GM19351 (cell line): ENCODE measurements around the gene IGSF23.

Experiments used
- ATAC-seq: cut with Tn5 transposase; IDR thresholded peaks from one replicate; pipeline ENCODE4 v1.9.1; 2021; ENCODE audit warnings: mild to moderate bottlenecking, moderate library complexity; ENCODE audit not compliant: unreplicated experiment

IGSF23 gene

DNA sequence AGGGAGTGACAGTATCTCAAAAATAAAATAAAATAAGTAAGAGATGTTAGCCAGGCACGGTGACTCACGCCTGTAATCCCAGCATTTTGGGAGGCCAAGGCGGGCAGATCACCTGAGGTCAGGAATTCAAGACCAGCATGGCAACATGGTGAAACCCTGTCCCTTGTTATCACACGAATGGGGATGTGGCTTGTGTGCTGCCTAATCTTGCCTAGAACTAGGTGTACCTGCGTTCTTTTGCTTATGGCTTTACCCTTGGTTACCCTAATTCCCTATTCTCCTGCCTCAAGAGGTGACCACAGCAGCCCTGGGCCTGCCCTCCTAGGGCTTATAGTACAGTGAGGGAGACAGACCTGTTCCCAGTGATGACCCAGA lies 24.0 kb downstream of the IGSF23 start:
- ATAC-seq, result no peak

DNA sequence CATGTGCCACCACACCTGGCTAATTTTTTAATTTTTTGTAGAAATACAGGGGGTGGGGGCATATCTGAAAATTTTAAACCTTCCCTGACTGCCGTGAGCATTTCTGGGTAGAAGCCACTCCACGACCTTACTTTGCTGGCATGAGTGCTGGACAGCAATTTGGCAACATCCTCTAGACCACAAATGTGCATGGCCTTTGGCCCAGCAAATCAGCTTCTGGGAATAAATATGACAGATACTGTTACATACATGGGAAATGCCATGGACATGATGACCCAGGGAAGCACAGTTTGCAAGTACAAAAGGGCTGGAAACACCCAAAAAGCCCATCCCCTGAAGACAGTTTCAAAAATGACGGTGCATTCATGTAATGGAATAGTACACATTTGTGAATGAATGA lies 27.2 kb downstream of the IGSF23 start:
- no peak for ATAC-seq

DNA sequence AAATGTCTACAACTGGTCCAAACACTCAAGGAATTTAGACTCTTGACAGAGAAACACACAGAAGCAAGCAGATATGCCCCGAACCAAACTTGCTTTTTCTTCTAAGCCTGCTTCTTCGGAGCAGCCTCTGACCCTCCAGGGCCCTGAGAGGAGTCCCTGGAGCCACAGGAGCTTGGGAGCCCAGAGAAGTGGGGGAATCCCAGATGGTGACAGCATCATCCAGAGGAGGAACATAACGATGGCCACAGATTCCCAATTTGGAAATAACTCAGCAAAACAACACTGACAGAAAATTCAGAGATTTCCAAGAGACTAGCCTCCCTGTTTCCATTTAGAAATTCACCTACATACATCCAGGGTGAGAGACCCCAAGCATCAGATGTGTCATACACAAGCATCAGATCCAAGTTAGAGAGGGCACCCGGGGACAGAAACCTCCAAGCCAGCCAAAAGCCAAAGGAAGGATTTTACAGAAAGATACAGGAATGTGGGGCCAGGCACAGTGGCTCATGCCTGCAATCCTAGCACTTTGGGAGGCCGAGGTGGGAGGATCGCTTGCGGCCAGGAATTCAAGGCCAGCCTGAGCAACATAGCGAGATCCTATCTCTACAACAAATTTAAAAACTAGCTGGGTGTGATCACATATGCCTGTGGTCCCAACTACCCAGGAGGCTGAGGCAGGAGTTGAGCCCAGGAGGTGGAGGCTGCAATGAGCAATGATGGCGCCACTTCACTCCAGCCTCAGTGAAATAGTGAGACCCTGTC lies 28.3 kb downstream of the IGSF23 start:
- no peak for ATAC-seq

DNA sequence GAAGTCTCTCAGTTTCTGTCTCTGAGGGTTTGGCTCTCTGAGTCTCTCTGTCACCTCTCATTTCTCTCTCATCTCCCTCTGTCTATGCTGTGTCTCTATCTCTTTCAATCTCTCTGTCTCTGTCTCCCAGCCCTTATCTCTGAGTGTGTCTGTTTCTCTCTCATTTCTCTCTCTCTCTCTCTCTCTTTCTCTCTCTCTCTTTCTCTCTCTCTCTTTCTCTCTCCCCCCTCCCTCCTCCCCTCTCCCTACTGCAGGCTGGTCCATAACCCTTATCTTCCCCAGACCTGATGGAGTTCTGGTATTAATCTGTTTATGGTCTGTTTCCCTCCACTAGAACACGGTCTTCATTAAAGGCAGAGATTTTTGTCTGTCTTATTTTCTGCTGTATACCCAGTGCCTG lies 29.0 kb downstream of the IGSF23 start:
- ATAC-seq, result no peak

DNA sequence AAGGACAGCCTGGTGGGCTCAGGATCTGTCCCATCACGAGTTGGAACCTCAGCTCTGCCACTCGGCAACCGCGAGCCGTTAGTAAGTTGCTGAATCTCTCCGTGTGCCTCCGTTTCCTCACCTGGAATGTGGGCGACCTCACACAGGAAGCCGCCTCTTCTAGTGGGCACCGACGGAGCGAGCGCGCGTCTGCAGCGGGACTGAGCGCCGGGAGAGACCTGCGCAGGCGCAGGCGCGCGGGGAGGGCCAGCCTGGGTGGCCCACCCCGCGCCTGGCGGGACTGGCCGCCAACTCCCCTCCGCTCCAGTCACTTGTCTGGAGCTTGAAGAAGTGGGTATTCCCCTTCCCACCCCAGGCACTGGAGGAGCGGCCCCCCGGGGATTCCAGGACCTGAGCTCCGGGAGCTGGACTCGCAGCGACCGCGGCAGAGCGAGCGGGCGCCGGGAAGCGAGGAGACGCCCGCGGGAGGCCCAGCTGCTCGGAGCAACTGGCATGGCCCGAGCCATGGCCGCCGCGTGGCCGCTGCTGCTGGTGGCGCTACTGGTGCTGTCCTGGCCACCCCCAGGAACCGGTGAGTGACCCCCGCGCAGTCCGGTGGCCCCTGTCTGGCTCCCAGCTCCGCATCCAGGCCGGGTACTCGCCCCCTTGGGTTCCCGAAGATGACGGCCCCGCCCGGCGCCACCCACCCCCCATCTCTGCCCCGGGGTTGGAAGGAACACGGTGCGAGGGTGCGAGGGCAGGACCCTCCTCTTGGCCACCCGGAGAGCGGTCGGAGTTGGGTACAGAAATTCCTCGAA lies 30.4 kb downstream of the IGSF23 start, which contains the start of gene PVR:
Gene PVR (plus strand): TSS at position 306 of the 797 bp plus-strand sequence. CDS start 187 bp downstream, at position 493.
- no peak for ATAC-seq

DNA sequence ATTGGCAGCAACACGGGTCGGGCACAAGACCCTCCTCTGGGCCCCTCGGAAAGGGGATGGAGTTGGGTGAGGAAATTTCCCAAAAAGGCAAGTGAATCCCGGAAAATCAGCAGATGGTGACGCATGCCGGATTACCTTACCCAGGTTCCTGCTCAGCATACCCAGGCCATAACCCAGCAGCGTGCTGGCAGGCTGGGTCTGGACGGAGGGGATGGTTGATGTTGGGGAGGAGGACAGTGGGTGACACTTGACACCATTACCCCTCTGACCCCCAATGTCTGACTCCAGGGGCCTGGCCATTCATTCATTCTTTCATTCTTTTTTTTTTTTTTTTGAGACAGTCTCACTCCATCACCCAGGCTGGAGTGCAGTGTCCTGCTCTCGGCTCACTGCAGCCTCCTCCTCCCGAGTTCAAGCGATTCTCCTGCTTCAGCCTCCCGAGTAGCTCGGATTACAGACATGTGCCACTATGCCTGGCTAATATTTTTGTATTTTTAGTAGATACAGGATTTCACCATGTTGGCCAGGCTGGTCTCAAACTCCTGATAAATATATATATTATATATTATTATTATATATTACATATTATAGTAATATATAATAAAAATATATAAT lies 31.1 kb downstream of the IGSF23 start:
- ATAC-seq, result no peak

DNA sequence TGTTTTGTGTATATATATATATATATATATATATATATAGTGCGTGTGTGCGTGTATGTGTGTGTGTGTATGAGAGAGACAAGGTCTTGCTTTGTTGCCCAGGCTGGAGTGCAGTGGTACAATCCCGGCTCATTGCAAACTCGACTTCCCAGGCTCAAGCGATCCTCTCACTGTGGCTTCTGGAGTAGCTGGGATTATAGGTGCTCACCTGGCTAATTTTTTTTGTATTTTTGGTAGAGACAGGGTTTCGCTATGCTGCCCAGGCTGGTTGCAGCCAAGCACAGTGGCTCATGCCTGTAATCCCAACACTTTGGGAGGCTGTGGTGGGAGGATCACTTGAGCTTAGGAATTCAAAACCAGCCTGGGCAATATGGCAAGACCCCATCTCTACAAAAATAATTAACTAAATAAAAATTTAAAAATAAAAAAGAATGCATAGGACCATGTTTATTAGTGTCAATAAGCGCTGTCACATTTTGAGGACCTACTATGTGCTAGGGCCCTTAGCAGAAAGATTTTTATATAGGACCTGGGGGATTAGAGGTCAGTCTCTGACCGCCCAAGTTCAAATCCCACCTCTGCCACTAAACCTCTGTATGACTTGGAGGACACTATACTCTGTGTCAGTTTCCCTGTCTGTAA lies 32.2 kb downstream of the IGSF23 start:
- no peak for ATAC-seq

DNA sequence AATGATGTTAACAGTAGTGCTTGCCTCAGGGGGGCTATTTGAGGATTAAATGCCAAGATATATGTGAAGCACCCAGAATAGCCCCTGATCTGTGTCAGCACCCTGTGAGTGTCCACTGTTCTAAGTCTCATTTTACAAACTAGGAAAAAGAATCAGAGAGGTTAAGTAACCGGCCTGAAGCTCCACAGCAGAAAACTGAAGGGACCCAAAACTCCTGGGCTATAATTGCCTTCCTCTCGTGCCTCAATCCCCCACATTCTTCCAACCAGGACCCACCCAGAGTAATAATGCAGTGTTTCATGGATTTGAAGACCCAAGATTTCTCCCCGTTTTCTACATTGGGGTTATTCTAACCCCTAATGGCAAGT lies 32.7 kb downstream of the IGSF23 start:
- no peak for ATAC-seq

DNA sequence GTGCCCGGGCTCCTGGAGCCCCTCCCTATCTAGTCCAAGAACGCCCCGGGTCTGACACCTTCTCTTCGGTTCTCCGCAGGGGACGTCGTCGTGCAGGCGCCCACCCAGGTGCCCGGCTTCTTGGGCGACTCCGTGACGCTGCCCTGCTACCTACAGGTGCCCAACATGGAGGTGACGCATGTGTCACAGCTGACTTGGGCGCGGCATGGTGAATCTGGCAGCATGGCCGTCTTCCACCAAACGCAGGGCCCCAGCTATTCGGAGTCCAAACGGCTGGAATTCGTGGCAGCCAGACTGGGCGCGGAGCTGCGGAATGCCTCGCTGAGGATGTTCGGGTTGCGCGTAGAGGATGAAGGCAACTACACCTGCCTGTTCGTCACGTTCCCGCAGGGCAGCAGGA lies 33.8 kb downstream of the IGSF23 start:
- no peak for ATAC-seq

DNA sequence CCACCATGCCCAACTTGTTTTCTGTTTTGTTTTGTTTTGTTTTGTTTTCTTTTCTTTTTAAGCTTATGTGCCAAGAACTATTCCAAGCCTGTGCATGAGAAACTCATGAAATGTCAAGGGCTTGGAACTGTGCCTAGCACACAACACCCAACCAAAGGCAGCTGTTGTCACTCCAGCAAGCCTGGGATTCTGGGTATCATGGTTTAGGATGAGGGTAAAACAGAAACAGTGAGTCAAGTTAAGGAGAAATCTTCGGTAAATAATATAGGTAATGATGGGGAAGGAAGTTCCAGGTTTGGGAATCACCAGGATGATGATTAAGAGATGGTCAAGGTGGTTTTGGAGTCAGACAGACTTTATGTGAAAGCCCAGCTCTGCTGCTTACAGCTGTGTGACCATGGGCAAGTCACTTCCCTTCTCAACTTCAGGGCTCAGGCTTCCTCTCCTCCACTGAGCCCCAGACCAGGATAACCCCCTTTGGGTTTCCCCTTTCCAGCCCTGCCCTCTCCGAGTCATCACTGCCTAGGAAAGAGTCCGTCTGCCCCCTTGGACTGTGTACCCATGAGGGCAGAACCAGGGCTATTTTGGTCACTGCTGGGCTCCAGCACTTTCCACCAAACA lies 35.4 kb downstream of the IGSF23 start:
- no peak for ATAC-seq

DNA sequence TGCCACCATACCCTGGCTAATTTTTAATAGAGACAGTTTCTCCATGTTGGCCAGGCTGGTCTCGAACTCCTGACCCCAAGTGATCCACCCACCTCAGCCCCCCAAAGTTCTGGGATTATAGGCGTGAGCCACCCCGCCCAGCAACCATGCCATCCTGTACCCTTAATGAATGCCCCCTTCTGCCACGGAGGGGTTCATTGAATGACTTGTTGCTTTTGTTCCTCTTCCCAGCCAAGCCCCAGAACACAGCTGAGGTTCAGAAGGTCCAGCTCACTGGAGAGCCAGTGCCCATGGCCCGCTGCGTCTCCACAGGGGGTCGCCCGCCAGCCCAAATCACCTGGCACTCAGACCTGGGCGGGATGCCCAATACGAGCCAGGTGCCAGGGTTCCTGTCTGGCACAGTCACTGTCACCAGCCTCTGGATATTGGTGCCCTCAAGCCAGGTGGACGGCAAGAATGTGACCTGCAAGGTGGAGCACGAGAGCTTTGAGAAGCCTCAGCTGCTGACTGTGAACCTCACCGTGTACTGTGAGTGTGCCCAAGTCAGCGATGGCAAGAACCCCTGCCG lies 36.3 kb downstream of the IGSF23 start:
- no peak for ATAC-seq

DNA sequence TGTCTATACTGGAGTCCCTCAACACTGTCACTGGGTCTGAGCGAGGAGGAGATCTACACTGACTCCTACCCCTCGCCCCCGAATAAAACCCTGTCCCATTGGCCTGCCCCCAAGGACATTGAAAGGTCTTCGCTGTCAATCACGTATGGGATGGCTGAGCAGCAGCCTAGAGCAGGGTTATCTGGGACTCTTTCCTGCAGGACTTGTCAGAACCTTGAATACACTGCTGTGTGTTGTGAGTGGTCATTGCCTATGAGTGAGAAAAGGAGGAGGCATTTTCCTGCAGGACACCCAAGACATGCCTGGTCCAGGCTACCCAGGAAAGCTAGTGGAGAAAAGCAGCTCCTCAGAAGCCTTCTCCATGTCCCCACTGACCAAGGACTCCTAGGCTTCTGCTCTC lies 40.0 kb downstream of the IGSF23 start:
- ATAC-seq, result no peak

DNA sequence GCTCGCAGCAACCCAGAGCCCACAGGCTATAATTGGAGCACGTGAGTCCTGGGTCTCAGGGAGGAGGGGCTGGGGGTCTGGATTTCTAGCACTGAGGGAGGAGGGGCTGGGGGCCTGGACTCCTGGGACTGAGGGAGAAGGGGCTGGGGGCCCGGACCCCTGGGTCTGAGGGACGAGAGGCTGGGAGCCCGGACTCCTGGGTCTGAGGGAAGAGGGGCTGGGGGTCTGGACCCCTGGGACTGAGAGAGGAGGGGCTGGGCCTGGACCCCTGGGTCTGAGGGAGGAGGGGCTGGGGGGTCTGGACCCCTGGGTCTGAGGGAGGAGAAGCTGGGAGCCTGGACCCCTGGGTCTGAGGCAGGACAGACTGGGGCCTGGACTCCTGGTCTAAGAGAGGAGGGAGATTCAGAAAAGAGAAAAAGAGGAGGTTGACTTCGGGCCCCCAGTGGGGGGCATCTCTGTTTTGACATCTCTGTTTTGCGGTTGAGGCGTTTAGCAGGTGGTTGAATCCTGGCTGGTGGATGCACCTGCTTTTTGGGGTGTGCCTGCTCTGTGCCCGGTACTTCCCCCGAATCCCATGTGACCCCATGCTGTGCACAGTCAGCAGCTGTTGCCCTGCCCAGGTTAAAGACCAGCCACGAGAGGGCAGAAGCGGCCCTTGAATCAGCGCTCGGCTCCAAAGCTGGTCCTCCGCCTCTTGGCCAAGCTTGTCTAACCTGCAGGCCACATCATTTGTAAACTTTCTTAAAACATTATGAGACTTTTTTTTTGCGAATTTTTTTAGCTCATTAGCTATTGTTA lies 40.8 kb downstream of the IGSF23 start:
- peak; percentile 91 for ATAC-seq

DNA sequence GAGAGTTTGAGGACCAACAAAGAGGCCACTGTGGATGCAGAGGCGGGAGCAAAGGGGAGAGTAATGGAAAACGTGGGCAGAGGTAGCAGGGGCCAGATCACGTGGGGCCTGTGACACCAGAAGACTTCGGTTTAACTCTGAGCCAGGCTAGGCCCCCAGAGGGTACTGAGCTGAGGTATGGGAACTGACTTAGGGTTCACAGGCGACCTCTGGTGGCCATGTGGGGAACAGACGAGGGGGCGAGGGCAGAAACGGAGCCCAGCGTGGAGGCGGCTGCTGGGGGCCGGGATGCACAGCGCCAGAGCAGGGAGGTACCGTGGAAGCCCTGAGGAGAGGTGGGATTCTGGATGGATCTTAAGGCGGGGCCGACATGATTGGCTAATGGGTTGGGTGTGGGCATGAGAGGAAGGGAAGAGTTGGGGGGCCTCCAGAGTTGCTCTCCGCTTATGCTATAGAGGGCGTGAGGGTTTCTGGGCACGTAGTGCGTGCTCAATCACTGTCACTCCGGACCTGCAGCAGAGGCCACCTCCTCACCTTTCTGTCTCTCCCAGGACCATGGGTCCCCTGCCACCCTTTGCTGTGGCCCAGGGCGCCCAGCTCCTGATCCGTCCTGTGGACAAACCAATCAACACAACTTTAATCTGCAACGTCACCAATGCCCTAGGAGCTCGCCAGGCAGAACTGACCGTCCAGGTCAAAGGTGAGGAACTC lies 44.0 kb downstream of the IGSF23 start:
- ATAC-seq, result no peak

DNA sequence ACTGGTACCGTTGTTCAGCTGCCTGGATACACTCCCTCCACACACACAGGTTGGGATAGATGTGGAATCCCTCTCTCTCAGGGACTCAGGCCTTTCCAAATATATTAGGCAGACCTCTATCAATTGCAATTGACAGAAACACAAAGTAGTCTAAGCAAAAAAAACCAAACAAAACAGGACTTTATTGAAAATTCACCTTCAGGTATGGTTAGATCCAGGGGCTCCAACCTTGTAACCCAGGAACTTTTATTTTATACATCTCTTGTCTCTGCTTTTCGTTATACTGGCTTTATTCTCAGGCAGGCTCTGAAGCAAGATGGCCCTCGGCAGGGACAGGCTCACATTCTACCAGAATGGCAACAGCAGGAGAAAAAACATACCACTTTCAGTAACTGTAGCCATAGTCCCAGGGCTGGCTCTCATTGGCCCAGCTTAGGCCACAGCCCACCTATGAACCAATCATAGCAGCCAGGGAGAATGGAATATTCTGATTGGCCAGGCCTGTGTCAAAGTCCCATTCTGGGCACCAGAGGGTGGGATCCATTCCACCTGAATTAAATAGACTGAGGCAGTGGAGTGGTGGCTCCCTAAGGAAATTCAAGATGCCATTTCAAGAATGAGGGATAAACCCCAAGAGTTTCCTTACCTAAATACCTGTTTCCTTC lies 44.8 kb downstream of the IGSF23 start:
- no peak for ATAC-seq

DNA sequence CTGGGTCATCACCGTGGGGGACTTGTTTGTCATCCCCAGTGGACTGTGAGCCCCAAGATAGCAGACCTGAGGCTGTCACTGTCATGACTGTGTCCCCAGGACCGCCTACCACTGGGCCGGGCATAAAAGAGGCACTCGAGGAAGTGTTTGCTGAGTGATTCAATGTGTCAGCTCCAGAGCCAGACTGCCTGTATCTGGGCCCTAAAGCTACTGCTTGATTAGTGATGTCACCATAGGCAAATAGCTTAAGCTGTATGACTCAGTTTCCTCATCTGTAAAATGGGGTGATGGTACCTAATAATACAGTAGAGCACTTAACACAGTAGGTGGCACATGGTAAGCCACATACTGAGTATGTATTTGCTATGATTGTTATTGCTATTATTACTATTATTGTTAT lies 46.7 kb downstream of the IGSF23 start:
- ATAC-seq, result no peak

DNA sequence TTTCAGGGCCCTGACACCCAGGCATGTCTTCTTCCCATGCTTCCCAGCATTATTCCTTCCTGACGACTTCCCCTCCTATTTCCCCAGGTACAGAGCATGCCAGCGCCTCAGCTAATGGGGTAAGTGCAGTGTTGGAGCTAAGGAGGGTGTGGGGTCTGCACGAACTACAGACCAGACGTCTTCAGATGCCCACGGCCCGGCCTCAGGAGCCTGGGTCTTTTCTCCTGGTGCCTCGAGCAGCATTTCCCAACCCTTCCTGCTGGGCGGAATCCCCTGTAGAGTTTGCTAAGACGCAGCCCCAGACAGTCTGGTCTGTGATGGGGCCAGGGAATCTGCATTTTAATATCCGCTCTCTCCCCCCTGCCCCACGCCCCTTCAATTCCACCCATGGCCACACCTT lies 47.8 kb downstream of the IGSF23 start:
- ATAC-seq, result no peak

DNA sequence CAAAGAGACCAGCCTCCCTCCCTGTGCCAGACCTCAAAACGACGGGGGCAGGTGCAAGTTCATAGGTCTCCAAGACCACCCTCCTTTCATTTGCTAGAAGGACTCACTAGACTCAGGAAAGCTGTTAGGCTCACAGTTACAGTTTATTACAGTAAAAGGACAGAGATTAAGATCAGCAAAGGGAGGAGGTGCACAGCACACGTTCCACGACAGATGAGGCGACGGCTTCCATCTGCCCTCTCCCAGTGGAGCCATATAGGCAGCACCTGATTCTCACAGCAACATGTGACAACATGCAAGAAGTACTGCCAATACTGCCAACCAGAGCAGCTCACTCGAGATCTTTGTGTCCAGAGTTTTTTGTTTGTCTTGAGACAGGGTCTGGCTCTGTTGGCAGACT lies 48.5 kb downstream of the IGSF23 start:
- ATAC-seq, result no peak
